AG04449 (cell line): Measurements from ENCODE around the gene HCST.
A peak's percentile ranks its signal among the peaks of the same experiment; 100 is the strongest.

Experiments used
- CTCF ChIA-PET: fragments of 350-600 bp; formaldehyde crosslinking; extraction: SDS; loops from one replicate; lab custom pipeline; 2021; ENCODE audit warnings: antibody characterized with exemption; lab: Yijun Ruan, JAX
- POLR2A ChIA-PET: fragments of 400-600, 350-600 bp; formaldehyde crosslinking; extraction: SDS; loops from one replicate; lab custom pipeline; 2020; ENCODE audit warnings: antibody characterized with exemption, inconsistent platforms; lab: Yijun Ruan, JAX
- DNase-seq: peaks from one replicate; pipeline ENCODE4 v3.0.0-alpha.2; 2010; ENCODE audit warnings: low read depth, low spot score
- H3K4me3 ChIP-seq: 2 replicates; pipeline ENCODE4 v1.5.1; 2011; ENCODE audit warnings: low read depth, mild to moderate bottlenecking, control low read depth, low read length
- CTCF ChIP-seq: IDR thresholded peaks from one replicate; pipeline ENCODE4 v1.5.1; 2011; ENCODE audit warnings: mild to moderate bottlenecking, moderate library complexity, low read length, control low read depth, inconsistent platforms; ENCODE audit not compliant: insufficient read depth; ENCODE audit errors: missing control alignments

HCST gene

GRCh38 chr19:35925501-35925900 is 23.2 kb downstream of the HCST start:
- no peak for DNase-seq
- TF ChIP-seq CTCF = no peak
- POLR2A ChIA-PET = no interaction called here
- no peak overlapping the region for H3K4me3 ChIP-seq
- CTCF ChIA-PET = interaction anchor here (0.8 kb wide), 1 partner anchor 44 kb away, joined by 3 read pairs; no protein-coding TSS in a partner anchor

- POLR2A ChIA-PET = no interaction called here
- CTCF ChIA-PET = no interaction called here
Observed at GRCh38 chr19:35928507-35928906, 26.2 kb downstream of the HCST start.

DNA sequence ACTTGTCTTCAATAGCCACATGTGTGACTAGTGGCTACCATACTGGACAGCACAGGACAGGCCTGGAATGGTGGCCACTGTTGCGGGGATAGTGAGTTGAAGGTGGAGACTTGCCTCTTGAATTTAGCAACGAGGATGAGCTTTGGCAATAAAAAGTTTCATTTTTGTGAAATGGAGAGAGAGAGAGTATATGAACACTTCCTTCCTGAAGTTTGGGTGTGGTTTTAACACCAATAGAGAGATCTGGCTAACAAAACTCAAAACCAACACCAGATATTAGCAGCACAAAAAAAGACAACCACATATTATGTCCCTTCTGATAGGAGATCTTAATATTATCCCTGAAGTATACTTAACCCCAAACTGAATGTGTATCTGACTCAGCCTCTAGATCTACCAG is 27.5 kb downstream of the HCST start:
- no peak for DNase-seq
- TF ChIP-seq CTCF = no peak
- no peak overlapping the region for H3K4me3 ChIP-seq
- CTCF ChIA-PET = interaction anchor here (7.0 kb wide), 1 partner anchor 48 kb away, joined by 144 read pairs; no protein-coding TSS in a partner anchor
- POLR2A ChIA-PET = no interaction called here

More at GRCh38 chr19:35928507-35928906, 26.2 kb downstream of the HCST start:
- no peak overlapping the region for H3K4me3 ChIP-seq
- no peak for TF ChIP-seq CTCF
- no peak for DNase-seq

DNA sequence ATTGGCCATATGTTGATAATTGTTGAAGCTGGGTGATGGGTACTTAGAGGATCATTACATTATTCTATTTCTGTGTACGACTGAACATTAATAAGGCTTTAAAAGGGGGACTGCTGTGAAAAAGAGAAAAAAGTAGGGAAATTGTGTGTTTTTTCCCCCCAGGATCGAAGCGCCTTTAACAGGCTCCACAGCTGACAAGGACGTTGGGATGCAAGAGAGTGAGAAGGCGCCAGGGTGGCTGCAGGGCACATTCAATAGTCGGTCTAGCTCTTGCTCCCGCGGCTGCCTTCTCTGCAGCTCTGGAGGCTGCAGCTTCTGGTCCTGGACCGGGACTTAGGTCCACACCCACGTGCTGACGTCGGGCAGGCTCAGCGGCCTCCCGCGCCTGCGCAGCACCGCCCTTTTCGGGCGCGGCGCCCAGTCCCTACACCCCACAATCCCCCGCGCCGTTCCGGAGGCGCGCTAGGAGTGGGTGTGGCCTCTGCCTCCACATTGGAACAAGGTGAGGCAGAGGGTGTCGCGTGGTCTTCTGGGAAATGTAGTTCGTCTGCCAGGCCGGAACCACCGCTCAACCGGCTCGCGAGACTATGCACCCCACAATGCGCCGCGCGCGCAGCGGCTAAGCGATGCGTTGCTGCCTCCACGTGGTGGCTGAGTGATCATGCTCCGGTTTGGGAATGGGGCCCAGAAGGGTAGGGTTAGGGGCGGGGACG is 29.0 kb downstream of the HCST start:
- DNase-seq = peak; percentile 96
- ChIA-PET CTCF (interaction anchor here (0.6 to 7.0 kb wide), 20 partner anchors 9 to 212 kb away, joined by 3 to 144 read pairs (median 4); partner anchors contain the start of gene LIN37), POLR2A (interaction anchor here (0.6 to 1.4 kb wide), 6 partner anchors 30 to 191 kb away, joined by 3 to 8 read pairs (median 4); partner anchors contain the start of genes PSENEN and U2AF1L4)
- TF ChIP-seq CTCF = peak; percentile 97
- H3K4me3 ChIP-seq = peak overlapping the region; percentile 52

- no peak for DNase-seq
- ChIA-PET POLR2A (interaction anchor here (0.9 to 1.4 kb wide), 3 partner anchors 30 to 191 kb away, joined by 3 to 5 read pairs (median 4); no protein-coding TSS in a partner anchor), CTCF (interaction anchor here (0.7 to 7.0 kb wide), 15 partner anchors 9 to 240 kb away, joined by 3 to 144 read pairs (median 4); partner anchors contain the start of genes HSPB6, NFKBID, PSENEN and U2AF1L4)
- no peak for TF ChIP-seq CTCF
- no peak overlapping the region; the same call in 1 of the 2 replicates for H3K4me3 ChIP-seq
Observed at GRCh38 chr19:35931874-35932202, 29.5 kb downstream of the HCST start.

GRCh38 chr19:35932291-35932936 is 30.1 kb downstream of the HCST start:
- no peak overlapping the region for H3K4me3 ChIP-seq
- DNase-seq = no peak
- TF ChIP-seq CTCF = no peak
- ChIA-PET CTCF (interaction anchor here (0.7 to 7.0 kb wide), 17 partner anchors 9 to 240 kb away, joined by 3 to 144 read pairs (median 4); partner anchors contain the start of genes HSPB6, NFKBID, PSENEN and U2AF1L4), POLR2A (interaction anchor here (1.4 kb wide), 1 partner anchor 192 kb away, joined by 5 read pairs; no protein-coding TSS in a partner anchor)
